WTC11 (cell line): ENCODE data around the gene ARCN1. TPM values are rescaled to one million over a fixed set of nuclear protein-coding genes. Genes with fewer than 3 reads are reported as not detected.

ENCODE experiments used
- ATAC-seq: fragments of 200-7000 bp; cut with Tn5 transposase; 2 replicates; pipeline ENCODE4 v1.10.0; 2021; ENCODE audit warnings: mild to moderate bottlenecking, moderate library complexity
- CTCF ChIA-PET: fragments of 300-600 bp; sonication (Branson Sonifier 250); formaldehyde crosslinking; loops from one replicate; lab custom pipeline; 2021; ENCODE audit warnings: antibody characterized with exemption; lab: Charles Lee
- POLR2A ChIA-PET: fragments of 350-600 bp; sonication (Branson Sonifier 250); formaldehyde crosslinking; loops from one replicate; lab custom pipeline; 2021; ENCODE audit warnings: antibody characterized with exemption; lab: Charles Lee
- DNase-seq: peaks from one replicate; pipeline ENCODE4 v3.0.0; 2021; ENCODE audit warnings: low spot score
- H3K27ac Mint-ChIP-seq: 2 replicates; pipeline ENCODE4 v1.8.0; 2021; ENCODE audit warnings: mixed read lengths
- H3K27me3 Mint-ChIP-seq: 2 replicates; pipeline ENCODE4 v1.8.0; 2021; ENCODE audit warnings: low read depth, mild to moderate bottlenecking, moderate library complexity, mixed read lengths
- H3K36me3 Mint-ChIP-seq: 2 replicates; pipeline ENCODE4 v1.8.0; 2021; ENCODE audit warnings: mixed read lengths
- H3K4me1 Mint-ChIP-seq: 2 replicates; pipeline ENCODE4 v1.8.0; 2022; ENCODE audit warnings: mixed read lengths
- H3K4me3 Mint-ChIP-seq: 2 replicates; pipeline ENCODE4 v1.8.0; 2021; ENCODE audit warnings: mild to moderate bottlenecking, moderate library complexity, mixed read lengths
- H3K9me3 Mint-ChIP-seq: 2 replicates; pipeline ENCODE4 v1.8.0; 2021; ENCODE audit warnings: mixed read lengths
- AR ChIP-seq: fragments of 250-450 bp; sonication (Bioruptor Pico); IDR thresholded peaks from 2 replicates; pipeline ENCODE4 v1.9.0; 2021; ENCODE audit warnings: mild to moderate bottlenecking
- ATF3 ChIP-seq: sonication (generic); formaldehyde crosslinking; conservative IDR thresholded peaks from 2 replicates; pipeline ENCODE4 v1.8.1; 2022; ENCODE audit warnings: mild to moderate bottlenecking, missing genetic modification reagents
- ATF6 ChIP-seq: sonication (generic); formaldehyde crosslinking; IDR thresholded peaks from 2 replicates; pipeline ENCODE4 v1.8.1; 2023; ENCODE audit warnings: mild to moderate bottlenecking, missing genetic modification reagents
- FOXK1 ChIP-seq: sonication (generic); formaldehyde crosslinking; IDR thresholded peaks from 2 replicates; pipeline ENCODE4 v1.8.0; 2022; ENCODE audit warnings: mild to moderate bottlenecking, moderate library complexity, missing genetic modification reagents
- FOXP1 ChIP-seq: sonication (generic); formaldehyde crosslinking; IDR thresholded peaks from 2 replicates; pipeline ENCODE4 v1.8.0; 2022; ENCODE audit warnings: missing genetic modification reagents, mild to moderate bottlenecking, moderate library complexity, borderline replicate concordance
- GABPB1 ChIP-seq: sonication (generic); formaldehyde crosslinking; IDR thresholded peaks from 2 replicates; pipeline ENCODE4 v1.8.1; 2023; ENCODE audit warnings: mild to moderate bottlenecking, missing genetic modification reagents
- IRF2 ChIP-seq: sonication (generic); formaldehyde crosslinking; IDR thresholded peaks from 2 replicates; pipeline ENCODE4 v1.8.0; 2022; ENCODE audit warnings: low read depth, missing genetic modification reagents, borderline replicate concordance
- KAT7 ChIP-seq: sonication (generic); formaldehyde crosslinking; IDR thresholded peaks from 2 replicates; pipeline ENCODE4 v1.8.1; 2023; ENCODE audit warnings: missing genetic modification reagents, mild to moderate bottlenecking, borderline replicate concordance
- NFYB ChIP-seq: sonication (generic); formaldehyde crosslinking; conservative IDR thresholded peaks from 2 replicates; pipeline ENCODE4 v1.8.0; 2022; ENCODE audit warnings: low read depth, missing genetic modification reagents
- NR2C2 ChIP-seq: sonication (generic); formaldehyde crosslinking; IDR thresholded peaks from 2 replicates; pipeline ENCODE4 v1.8.0; 2022; ENCODE audit warnings: mild to moderate bottlenecking, missing genetic modification reagents
- PREB ChIP-seq: sonication (generic); formaldehyde crosslinking; IDR thresholded peaks from 2 replicates; pipeline ENCODE4 v1.8.1; 2022; ENCODE audit warnings: mild to moderate bottlenecking, missing genetic modification reagents, moderate library complexity, borderline replicate concordance
- RELA ChIP-seq: sonication (generic); formaldehyde crosslinking; IDR thresholded peaks from 2 replicates; pipeline ENCODE4 v1.8.1; 2022; ENCODE audit warnings: missing genetic modification reagents, mild to moderate bottlenecking, borderline replicate concordance
- SMAD3 ChIP-seq: sonication (generic); formaldehyde crosslinking; IDR thresholded peaks from 2 replicates; pipeline ENCODE4 v1.8.0; 2022; ENCODE audit warnings: missing genetic modification reagents, mild to moderate bottlenecking, borderline replicate concordance
- TEAD1 ChIP-seq: sonication (generic); formaldehyde crosslinking; IDR thresholded peaks from 2 replicates; pipeline ENCODE4 v1.8.0; 2022; ENCODE audit warnings: mild to moderate bottlenecking, missing genetic modification reagents
- ZBTB21 ChIP-seq: sonication (generic); formaldehyde crosslinking; IDR thresholded peaks from 2 replicates; pipeline ENCODE4 v1.8.1; 2023; ENCODE audit warnings: mild to moderate bottlenecking, missing genetic modification reagents, borderline replicate concordance
- ZNF138 ChIP-seq: sonication (generic); formaldehyde crosslinking; conservative IDR thresholded peaks from 2 replicates; pipeline ENCODE4 v1.8.1; 2022; ENCODE audit warnings: mild to moderate bottlenecking, moderate library complexity, missing genetic modification reagents
- ZNF512 ChIP-seq: sonication (generic); formaldehyde crosslinking; IDR thresholded peaks from 2 replicates; pipeline ENCODE4 v1.8.1; 2022; ENCODE audit warnings: missing genetic modification reagents, borderline replicate concordance
- total RNA-seq: library from RNA; stranded (reverse); gene quantifications from 3 replicates; pipeline ENCODE4 v1.2.3, GENCODE V29; 2021
- TF ChIP-seq, protein P1 (sequence below): sonication (generic); formaldehyde crosslinking; IDR thresholded peaks from 2 replicates; pipeline ENCODE4 v1.8.0; 2022; ENCODE audit warnings: mild to moderate bottlenecking, missing genetic modification reagents
- TF ChIP-seq, protein P2 (sequence below): sonication (generic); formaldehyde crosslinking; conservative IDR thresholded peaks from 2 replicates; pipeline ENCODE4 v1.8.1; 2023; ENCODE audit warnings: mild to moderate bottlenecking, low read depth, missing genetic modification reagents, moderate library complexity

The ARCN1 gene
- total RNA-seq, 1 experiment from 2014 or later = 154 TPM

GRCh38 chr11:118646393-118646792 is 74.2 kb downstream of the ARCN1 start:
- H3K27ac Mint-ChIP-seq = no peak overlapping the region
- H3K4me1 Mint-ChIP-seq = no peaks in the 10 kb centered on the region
- ChIA-PET CTCF (interaction anchor here (0.6 to 1.3 kb wide), 3 partner anchors 12 to 260 kb away, joined by 3 read pairs; no protein-coding TSS in a partner anchor), POLR2A (no interaction called here)
- ATAC-seq (no peak), DNase-seq (no peak)
- TF ChIP-seq SMAD3 (CRISPR knock-in tag) (no peak), TEAD1 (CRISPR knock-in tag) (no peak)
- no peaks in the 10 kb centered on the region for H3K9me3 Mint-ChIP-seq
- H3K27me3 Mint-ChIP-seq = no peaks in the 10 kb centered on the region
- H3K4me3 Mint-ChIP-seq = no peak overlapping the region
- H3K36me3 Mint-ChIP-seq = peaks cover 49% of the 10 kb centered on the region

DNA sequence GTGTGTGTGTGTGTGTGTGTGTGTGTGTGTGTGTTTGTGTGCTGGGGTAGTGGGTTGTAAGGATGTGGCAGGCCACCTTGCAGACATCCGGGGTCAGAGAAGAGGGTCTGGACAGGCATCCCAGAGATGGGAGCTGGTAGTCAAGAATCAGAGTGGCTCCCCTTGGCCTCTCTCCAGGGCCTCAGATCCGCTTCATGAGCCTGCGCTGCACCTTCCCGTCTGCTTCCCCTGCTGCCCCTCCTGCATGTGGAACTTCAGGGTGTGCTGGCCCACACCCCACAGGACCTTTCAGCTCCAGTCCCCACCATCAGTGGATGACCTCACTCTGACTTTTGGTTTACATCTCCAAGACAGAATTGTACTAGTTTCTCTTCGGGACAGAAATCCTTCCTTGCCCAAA is 76.1 kb downstream of the ARCN1 start:
- no peaks in the 10 kb centered on the region for H3K4me1 Mint-ChIP-seq
- no peaks in the 10 kb centered on the region for H3K9me3 Mint-ChIP-seq
- POLR2A ChIA-PET = no interaction called here
- H3K4me3 Mint-ChIP-seq = no peak overlapping the region
- no peak overlapping the region for H3K27ac Mint-ChIP-seq
- no peaks in the 10 kb centered on the region for H3K27me3 Mint-ChIP-seq
- peaks cover 58% of the 10 kb centered on the region for H3K36me3 Mint-ChIP-seq
- no peak for ATAC-seq
- no peak for DNase-seq
- TF ChIP-seq IRF2 (CRISPR knock-in tag) (no peak), ATF3 (CRISPR knock-in tag) (no peak), AR (CRISPR knock-in tag) (no peak), ZNF512 (CRISPR knock-in tag) (no peak), RELA (CRISPR knock-in tag) (no peak), NFYB (CRISPR knock-in tag) (no peak), FOXP1 (CRISPR knock-in tag) (no peak), ZNF138 (no peak), ZBTB21 (no peak), KAT7 (CRISPR knock-in tag) (no peak), FOXK1 (CRISPR knock-in tag) (no peak), ATF6 (CRISPR knock-in tag) (no peak)
- TF ChIP-seq, protein P1, sequence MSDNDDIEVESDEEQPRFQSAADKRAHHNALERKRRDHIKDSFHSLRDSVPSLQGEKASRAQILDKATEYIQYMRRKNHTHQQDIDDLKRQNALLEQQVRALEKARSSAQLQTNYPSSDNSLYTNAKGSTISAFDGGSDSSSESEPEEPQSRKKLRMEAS (CRISPR knock-in tag) = no peak
- CTCF ChIA-PET = no interaction called here

DNA sequence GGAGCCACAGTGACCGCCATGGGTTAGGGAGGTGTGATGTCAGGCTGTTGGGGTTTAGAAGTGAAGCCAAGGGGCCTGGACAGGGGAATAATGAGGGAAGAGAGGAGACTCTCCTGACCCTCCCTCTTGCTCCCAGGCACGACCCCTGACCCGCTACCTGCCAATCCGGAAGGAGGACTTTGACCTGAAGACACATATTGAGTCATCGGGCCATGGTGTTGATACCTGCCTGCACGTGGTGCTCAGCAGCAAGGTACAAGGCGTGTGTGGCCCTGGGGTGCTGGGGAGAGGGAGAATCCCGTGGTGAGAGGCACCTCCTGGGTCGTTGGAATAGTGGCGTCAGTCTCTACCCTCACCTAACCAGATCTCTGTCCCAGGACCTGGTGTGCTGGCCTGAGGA is 77.7 kb downstream of the ARCN1 start:
- H3K9me3 Mint-ChIP-seq = no peaks in the 10 kb centered on the region
- ChIA-PET CTCF (no interaction called here), POLR2A (no interaction called here)
- no peaks in the 10 kb centered on the region for H3K4me1 Mint-ChIP-seq
- H3K36me3 Mint-ChIP-seq = peaks cover 55% of the 10 kb centered on the region
- no peaks in the 10 kb centered on the region for H3K27me3 Mint-ChIP-seq
- ATAC-seq = no peak
- H3K4me3 Mint-ChIP-seq = no peak overlapping the region
- no peak overlapping the region for H3K27ac Mint-ChIP-seq
- no peak for DNase-seq
- TF ChIP-seq ATF6 (CRISPR knock-in tag) (no peak), NFYB (CRISPR knock-in tag) (no peak), PREB (no peak), GABPB1 (no peak), NR2C2 (CRISPR knock-in tag) (no peak)
- TF ChIP-seq, protein P2, sequence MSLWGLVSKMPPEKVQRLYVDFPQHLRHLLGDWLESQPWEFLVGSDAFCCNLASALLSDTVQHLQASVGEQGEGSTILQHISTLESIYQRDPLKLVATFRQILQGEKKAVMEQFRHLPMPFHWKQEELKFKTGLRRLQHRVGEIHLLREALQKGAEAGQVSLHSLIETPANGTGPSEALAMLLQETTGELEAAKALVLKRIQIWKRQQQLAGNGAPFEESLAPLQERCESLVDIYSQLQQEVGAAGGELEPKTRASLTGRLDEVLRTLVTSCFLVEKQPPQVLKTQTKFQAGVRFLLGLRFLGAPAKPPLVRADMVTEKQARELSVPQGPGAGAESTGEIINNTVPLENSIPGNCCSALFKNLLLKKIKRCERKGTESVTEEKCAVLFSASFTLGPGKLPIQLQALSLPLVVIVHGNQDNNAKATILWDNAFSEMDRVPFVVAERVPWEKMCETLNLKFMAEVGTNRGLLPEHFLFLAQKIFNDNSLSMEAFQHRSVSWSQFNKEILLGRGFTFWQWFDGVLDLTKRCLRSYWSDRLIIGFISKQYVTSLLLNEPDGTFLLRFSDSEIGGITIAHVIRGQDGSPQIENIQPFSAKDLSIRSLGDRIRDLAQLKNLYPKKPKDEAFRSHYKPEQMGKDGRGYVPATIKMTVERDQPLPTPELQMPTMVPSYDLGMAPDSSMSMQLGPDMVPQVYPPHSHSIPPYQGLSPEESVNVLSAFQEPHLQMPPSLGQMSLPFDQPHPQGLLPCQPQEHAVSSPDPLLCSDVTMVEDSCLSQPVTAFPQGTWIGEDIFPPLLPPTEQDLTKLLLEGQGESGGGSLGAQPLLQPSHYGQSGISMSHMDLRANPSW (CRISPR knock-in tag) = no peak
